ENCODE results near the gene GPX6. TPM values are rescaled to one million over a fixed set of nuclear protein-coding genes. Genes with fewer than 3 reads are reported as not detected.
"Not testable (repeated sequence)": the region's sequence is repeated elsewhere in the genome, so short reads cannot be mapped to it uniquely, and the experiment has no call there.

GPX6 gene
- total and polyA plus RNA-seq, 8 donors = 0.71 to 2.0 (median 1.5) TPM; not detected in 2

DNA sequence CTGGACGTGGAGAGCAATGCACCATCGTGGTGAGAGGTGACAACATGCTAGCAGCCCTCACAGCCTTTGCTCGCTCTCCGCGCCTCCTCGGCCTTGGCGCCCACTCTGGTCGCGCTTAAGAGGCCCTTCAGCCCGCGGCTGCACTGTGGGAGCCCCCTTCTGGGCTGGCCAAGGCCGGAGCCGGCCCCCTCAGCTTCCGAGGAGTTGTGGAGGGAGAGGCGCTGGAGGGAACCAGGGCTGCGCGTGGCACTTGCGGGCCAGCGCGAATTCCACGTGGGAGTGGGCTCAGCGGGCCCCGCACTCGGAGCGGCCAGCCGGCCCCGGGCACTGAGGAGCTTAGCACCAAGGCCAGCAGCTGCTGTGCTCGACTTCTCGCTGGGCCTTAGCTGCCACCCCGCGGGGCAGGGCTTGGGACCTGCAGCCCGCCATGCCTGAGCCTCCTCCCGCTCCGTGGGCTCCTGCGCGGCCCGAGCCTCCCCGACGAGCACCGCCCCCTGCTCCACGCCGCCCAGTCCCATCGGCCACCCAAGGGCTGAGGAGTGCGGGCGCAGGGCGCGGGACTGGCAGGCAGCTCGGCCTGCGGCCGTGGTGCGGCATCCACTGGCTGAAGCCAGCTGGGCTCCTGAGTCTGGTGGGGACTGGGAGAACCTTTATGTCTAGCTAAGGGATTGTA is 3.8 kb downstream of the GPX6 start:
- peak in 1 of 4 donors; percentile 75 for DNase-seq
- no peaks in the 10 kb centered on the region for H3K4me1 ChIP-seq
- no peak for TF ChIP-seq CTCF (IDR thresholded peaks at IDR 0.05)
- intact Hi-C loops (cut with DNase I) = no loop called here
- H3K27ac ChIP-seq = no peak overlapping the region
- no peak for ATAC-seq
- no peak overlapping the region for H3K4me3 ChIP-seq
- peaks cover under 1 to 18% of the 10 kb centered on the region in 2 donors for H3K27me3 ChIP-seq
- no peaks in the 10 kb centered on the region for H3K9me3 ChIP-seq
- no peaks in the 10 kb centered on the region for H3K36me3 ChIP-seq

GRCh38 chr6:28506807-28507475 is 8.7 kb downstream of the GPX6 start:
- intact Hi-C loops (cut with DNase I) = no loop called here
- ATAC-seq = no peak
- no peaks in the 10 kb centered on the region for H3K36me3 ChIP-seq
- no peaks in the 10 kb centered on the region for H3K9me3 ChIP-seq
- no peak for TF ChIP-seq CTCF (IDR thresholded peaks at IDR 0.05)
- no peak for DNase-seq
- H3K4me1 ChIP-seq = no peaks in the 10 kb centered on the region
- no peak overlapping the region for H3K27ac ChIP-seq
- peaks cover 0 to 7% of the 10 kb centered on the region in 2 donors for H3K27me3 ChIP-seq
- H3K4me3 ChIP-seq = no peak overlapping the region

GRCh38 chr6:28505733-28506132 is 9.9 kb downstream of the GPX6 start:
- Histone ChIP-seq H3K27ac (no peak overlapping the region), H3K27me3 (no peaks in the 10 kb centered on the region), H3K36me3 (no peaks in the 10 kb centered on the region), H3K9me3 (no peaks in the 10 kb centered on the region), H3K4me1 (no peaks in the 10 kb centered on the region), H3K4me3 (no peak overlapping the region)
- ATAC-seq (no peak), DNase-seq (no peak)
- intact Hi-C loops (cut with DNase I) = no loop called here
- no peak for TF ChIP-seq CTCF (IDR thresholded peaks at IDR 0.05)

DNA sequence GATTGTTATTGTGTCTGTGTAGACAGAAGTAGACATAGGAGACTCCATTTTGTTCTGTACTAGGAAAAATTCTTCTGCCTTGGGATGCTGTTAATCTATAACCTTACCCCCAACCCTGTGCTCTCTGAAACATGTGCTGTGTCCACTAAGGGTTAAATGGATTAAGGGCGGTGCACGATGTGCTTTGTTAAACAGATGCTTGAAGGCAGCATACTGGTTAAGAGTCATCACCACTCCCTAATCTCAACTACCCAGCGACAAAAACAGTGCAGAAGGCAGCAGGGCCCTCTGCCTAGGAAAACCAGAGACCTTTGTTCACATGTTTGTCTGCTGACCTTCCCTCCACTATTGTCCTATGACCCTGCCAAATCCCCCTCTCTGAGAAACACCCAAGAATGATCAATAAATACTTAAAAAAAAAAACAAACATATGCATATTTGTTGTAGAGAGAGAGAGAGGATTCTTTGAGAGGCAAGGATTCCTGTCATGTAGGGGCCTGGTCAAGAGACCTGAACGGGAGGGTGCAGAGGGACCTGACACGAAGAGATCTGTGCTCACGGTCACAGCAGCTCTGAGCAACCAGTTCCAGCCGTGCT is 12.8 kb downstream of the GPX6 start:
- H3K4me3 ChIP-seq; DNase-seq; ATAC-seq; H3K4me1 ChIP-seq; H3K9me3 ChIP-seq; H3K36me3 ChIP-seq; intact Hi-C loops (cut with DNase I); H3K27me3 ChIP-seq; H3K27ac ChIP-seq: not testable (repeated sequence)

DNA sequence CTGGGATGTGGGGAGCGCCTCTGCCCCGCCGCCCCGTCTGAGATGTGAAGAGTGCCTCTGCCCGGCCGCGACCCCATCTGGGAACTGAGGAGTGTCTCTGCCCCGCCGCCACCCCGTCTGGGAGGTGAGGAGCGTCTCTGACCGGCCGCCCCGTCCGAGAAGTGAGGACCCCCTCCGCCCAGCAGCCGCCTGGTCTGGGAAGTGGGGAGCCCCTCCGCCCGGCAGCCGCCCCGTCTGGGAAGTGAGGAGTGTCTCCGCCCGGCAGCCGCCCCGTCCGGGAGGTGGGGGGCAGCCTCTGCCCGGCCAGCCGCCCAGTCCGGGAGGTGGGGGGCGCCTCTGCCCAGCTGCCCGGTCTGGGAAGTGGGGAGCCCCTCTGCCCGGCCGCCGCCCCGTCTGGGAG is 13.5 kb downstream of the GPX6 start:
- H3K27ac ChIP-seq; H3K4me3 ChIP-seq; intact Hi-C loops (cut with DNase I); H3K4me1 ChIP-seq; ATAC-seq; H3K36me3 ChIP-seq; H3K9me3 ChIP-seq; DNase-seq; H3K27me3 ChIP-seq: not testable (repeated sequence)

GRCh38 chr6:28501259-28501658 is 14.3 kb downstream of the GPX6 start:
- Histone ChIP-seq H3K27me3 (no peaks in the 10 kb centered on the region), H3K36me3 (no peaks in the 10 kb centered on the region), H3K4me1 (no peaks in the 10 kb centered on the region), H3K4me3 (no peak overlapping the region), H3K27ac (no peak overlapping the region), H3K9me3 (no peaks in the 10 kb centered on the region)
- ATAC-seq (no peak), DNase-seq (no peak)
- no peak for TF ChIP-seq CTCF (IDR thresholded peaks at IDR 0.05)
- intact Hi-C loops (cut with DNase I) = no loop called here
